Stromal cell of bone marrow (primary cell): Measurements from ENCODE around the gene FBXL17.

Experiments used
- DNase-seq: peaks from one replicate; pipeline ENCODE4 v3.0.0-alpha.2; 2012; ENCODE audit warnings: low read depth

Gene FBXL17

DNA sequence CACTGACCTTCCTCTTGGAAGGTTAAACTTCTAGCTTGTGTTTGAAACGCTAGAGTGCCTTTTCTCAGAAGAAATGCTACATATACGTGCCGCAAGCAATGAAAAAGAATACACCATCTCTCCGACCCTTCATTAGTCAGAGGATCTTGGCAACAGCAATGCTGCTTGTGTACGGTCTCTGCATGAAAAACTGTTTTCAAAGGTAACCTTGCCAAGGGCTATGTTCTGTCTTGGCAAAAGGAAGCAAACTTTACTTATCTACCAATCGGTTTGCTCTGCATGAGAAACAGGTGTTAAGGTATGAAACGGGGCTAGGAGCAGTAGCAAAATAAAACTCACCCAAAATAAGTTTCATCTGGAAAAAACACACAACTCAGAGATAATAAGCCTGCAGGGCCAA is 297.8 kb downstream of the FBXL17 start:
- no peak for DNase-seq

DNA sequence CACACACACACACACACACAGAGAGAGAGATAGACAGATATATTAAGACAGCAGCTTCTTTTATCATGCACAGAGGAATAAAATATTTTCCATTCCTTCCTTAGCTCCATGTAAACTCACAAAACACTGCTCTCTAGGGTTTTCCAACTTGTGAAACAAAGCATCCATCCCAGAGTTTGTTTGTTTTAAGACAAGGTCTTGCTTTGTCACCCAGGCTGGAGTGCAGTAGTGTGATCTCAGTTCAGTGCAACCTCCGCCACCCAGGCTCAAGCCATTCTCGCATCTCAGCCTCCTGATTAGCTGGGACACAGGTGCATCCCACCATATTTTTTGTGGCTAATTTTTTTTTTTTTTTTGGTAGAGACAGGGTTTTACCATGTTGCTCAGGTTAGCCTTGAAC is 298.7 kb downstream of the FBXL17 start:
- no peak for DNase-seq

DNA sequence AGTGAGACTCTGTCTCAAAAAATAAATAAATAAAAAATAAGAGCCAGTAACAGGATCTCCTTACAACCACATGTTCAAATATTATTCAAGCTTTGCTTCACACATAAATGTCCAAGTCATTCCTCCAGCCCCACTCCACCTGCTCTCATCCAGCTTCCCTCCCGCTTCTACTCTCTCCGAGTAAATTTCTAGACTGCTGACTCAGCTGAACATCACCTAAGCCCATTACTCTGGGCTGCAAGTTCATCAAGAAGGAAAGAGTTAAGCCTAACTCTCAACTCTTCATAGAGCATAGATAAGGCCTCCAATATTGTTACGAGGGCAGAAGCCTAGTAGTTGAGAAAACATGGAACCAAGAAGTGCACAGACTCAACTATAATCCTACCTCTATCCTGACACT is 300.2 kb downstream of the FBXL17 start:
- DNase-seq = no peak

DNA sequence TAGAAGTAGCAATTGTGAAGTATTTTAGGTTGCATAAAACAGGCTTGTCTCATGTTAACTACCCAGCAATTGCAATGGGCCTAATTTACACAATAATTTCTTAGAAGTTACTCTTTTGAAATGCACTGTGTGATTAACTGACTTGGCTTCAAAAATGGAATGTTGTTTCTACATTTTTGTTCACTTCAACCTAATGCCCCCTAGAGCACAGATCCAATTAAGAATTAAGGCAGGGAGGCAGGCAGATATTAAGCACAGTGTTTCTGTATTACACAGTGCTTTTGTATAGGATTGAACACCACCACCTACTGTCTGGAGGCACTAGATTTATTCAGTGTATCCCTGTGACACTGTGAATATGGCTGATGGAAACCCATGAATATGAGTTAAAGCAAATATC is 302.1 kb downstream of the FBXL17 start:
- DNase-seq = no peak

DNA sequence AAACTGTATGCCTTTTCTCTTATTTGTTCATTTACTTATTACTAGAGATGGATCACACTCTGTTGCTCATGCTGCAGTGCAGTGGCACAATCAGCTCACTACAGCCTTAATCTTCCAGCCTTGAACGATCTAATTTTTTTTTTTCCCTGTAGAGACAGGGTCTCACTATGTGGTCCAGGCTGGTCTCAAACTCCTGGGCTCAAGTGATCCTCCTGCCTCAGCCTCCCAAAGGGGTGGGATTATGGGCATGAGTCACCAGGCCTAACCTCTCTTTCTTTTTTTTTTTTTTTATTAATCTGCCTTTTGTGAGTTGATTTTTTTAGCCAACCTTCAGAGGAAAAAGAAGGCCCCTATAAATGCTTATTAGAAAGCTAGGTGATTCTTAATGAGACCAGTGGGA is 303.0 kb downstream of the FBXL17 start:
- no peak for DNase-seq

DNA sequence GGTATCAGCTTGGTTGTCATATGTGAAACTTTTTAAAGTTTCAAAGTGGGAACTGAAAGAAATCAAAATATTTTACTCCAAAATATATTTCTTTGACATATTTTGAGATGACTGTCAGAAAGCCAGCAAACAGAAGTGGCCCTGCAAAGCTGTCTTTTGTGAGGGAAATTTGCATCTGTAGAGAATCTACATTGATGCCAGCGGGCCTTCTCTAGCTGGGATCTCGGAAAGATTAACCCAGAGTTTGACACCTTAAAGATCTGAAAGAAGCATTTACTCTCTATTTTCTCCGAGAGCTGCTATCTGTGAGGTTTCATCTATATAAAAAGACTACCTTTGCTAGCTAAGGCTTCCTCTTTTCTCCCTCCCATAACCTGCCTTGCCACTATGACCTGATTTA is 303.6 kb downstream of the FBXL17 start:
- no peak for DNase-seq

DNA sequence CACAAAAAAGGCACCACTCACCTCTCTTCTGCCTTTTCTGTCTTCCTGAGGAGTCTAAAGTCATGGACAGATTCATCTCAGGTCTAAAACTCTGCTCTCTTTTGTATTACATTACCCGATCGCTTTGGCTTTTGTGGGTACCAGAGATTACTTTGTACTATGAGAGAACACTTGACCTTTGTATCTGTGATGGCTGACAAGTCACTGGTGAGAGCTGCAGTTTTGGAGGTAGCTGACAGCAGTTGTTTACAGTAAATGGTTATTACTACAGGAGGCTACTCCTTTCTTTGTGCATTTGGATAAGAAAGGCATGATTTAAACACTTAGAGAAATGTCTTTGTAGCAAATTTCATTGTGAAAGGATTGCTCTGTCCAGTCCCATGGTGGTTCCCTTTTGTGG is 307.3 kb downstream of the FBXL17 start:
- DNase-seq = no peak

DNA sequence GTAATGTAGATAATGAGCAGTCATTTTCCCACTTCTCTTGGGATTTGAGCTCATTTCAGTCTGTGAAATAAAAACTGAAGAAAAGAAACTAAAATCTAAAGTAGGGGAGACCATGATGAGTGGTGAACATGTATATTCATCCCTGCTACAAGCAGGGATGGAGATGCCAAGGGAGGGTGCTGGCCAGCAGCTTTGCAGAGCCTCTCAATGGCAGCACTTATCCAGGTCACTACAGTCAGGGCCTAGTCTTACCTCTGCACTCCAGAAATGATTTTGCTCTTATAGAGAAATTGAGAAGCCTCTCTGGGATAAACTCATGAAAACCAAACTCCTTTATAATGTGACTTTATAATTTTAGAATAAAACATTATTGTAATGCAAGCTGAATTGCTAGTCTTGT is 317.6 kb downstream of the FBXL17 start:
- no peak for DNase-seq

DNA sequence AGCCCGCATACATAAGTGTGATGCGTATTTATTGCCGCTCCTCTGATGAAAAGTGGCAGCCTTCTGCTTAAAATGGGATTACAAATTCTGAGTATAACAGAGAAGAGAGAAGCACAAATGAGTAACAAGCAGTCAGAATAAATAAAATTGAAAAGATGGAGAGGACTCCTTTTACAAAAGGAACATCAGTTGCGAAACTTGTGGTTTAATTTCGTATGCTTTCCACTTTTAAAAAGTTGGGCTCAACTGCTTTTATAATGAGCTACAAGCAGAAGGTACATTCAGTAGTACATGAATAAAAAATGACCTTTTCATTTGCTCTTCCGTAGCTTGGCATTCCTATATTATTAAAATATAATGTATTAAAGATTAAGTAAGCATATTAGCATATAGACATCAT is 320.0 kb downstream of the FBXL17 start:
- DNase-seq = peak; percentile 19

DNA sequence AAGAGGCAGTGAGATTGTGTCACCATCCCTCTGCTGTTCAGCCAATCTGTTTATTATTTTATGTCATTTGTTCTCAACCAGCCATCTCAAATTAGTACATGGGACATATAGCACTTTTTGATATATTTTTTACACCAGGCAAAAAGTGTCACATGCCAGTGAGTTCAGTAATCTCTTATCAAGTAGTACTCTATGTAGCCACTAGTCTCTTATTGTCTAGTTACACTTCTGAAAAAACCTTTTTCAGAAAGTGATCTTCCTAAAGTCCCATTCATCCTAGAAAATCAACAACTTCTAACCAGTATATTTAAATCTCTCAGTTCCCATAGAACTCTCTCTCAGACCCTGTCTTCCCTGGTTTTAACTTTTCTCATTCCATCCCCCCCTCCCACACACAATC is 321.6 kb downstream of the FBXL17 start:
- no peak for DNase-seq

DNA sequence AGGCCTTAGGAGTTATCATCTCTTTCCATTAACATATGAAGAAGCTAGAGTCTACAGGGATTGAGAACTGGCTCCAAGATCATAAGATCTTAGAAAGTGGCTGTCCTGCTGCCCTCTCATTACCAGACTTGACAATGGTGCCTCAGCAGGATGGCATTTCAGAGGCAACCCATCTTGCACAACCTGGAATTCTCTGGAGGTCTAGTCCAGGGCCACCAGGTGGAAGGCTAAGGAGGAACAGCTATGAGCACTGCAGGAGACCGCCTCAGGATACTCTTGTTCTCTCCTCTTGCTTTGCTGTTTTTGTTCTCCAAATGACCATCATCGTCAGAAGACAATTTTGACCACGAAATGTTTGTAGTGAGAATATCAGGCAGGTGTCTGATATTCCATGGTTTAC is 322.6 kb downstream of the FBXL17 start:
- no peak for DNase-seq

DNA sequence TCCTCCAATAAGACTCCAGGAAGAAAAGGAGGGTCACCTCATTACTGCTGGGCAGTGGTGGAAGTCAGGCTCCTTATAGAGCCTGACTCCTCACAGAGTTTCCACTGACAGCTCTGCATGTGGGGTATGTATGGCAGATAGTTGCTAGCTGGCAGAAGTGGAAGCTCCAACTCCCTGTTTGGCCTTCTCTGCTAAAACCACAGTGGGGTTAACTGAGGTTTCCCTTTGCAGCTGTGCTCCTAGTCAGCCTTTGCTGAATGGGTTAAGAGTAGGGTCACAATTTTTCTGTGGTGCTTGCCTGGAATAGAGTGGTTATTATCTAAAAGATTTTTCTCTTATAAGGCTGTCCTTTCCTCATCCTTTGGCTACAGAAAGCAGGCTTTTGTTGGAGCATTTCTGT is 327.5 kb downstream of the FBXL17 start:
- DNase-seq = no peak

DNA sequence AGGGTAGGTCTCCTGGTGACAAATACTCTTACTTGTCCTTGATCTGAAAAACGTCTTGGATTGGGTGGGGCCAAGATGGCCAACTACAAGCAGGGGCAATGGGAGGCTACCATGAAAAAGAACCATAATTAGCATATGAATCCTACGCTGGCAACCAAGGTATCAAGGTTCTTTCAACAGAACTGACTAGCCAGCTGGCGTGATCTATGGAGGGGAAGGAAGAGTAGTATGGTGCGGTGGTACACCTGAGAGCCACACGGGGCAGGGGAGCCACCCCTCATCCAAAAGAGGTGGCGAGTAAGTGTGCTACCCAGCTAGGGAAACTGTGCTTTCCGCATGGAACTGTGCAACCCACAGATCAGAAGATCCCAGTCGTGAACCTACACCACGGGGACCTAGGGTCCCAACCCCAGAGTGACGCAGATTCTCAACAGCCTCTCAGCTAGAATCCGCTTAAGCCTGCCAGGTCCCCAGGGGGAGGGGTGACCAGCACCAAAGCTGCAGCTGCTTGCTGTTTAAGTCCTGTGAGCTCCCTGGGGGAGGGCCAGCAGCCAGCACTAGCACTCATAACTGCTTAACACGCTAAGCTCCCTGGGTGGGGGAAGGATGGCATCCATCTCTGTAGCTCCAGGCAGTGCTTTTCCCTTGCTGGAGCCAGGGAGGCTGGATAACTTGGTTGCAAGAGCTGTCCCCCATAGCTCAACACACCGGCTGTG is 334.8 kb downstream of the FBXL17 start:
- DNase-seq = no peak

DNA sequence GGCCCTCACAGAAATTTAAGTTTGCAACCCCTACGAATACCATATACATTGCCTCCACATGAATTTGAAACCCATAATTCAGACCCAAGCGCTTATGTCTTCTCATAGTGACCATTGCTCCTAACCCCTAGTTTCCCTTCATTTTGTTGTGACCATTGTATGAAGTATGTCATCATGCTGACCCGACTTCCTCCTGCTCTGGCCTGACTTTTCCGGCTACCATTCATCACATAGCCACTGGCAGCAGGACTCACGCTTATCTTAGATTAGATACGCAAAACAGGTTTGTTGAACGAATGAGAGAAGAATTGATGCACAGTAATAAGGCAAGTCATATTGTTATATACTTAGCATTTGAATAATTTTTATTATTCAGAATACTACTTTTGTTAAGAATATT is 345.4 kb downstream of the FBXL17 start:
- DNase-seq = no peak

DNA sequence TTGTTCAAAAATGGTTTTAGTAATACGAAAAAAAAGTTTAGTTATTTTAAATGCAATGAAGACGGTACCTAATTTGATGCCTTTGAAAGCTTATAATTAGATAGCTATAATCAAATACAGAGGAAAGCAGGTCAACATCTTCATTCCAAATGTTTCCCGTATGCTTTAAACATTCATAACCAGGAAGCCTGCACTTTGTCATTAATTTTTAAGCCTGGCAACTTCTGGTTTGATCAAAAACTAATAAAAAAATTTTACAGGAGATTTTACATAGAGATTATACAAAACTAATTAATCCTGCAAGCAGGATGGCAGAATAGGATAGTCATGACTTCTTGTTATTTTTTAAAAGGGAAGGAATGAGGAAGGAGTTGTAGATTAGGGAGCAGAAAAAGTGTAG is 353.0 kb downstream of the FBXL17 start:
- DNase-seq = no peak

DNA sequence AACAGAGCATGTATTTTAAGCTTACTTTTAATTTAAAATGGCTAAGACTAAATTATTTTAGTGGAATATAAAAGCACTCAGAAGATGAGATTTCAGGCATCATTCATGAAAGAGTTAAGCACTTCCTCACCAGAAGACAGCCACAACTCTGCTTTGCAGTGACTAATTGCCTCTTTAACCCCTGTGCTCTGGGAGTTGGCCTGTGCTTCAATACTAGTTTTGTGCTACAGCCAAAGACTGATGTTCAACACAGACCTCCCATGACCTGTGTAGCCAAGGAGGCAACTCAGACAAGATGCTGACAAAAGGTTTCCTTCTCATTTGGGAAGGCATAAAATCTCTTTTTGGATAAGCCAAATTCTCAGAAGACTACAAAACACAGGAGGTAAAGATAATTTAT is 353.5 kb downstream of the FBXL17 start:
- DNase-seq = peak; percentile 49

DNA sequence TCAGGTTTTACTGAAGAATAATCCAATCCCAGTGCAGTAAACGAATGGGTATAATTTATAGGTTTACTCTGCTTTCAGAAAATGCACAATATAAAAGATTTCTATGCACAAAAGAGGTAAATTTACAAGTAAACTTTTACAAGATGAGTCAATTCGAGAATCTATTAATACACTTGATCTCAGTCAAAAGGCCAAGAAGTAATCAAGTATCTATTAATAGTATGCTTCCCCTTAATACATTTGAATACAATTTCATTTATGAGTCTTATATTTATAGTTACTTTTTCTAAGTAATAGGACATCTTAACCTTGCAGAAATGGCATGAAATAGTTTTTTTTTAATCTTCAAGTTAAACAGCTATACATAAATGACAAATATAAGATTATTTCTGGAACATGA is 355.9 kb downstream of the FBXL17 start:
- DNase-seq = no peak

DNA sequence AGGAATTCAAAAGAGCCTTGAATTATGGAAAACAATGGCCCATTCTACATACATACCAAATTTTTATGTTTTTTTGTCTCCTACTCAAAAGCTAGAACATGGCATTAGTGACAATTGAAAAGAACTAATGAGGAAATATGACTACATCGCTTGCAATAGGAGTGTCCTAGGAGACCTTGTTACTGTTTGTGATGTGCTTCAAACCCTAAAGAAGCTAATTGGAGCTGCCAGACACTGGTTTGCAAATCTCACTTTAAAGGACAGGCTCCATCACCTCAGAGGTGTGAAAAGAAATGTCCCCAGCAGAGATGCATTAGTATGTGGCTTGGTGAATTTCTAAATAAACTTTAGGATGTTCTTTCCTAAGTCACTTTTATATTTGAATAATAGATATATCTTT is 356.9 kb downstream of the FBXL17 start:
- no peak for DNase-seq

DNA sequence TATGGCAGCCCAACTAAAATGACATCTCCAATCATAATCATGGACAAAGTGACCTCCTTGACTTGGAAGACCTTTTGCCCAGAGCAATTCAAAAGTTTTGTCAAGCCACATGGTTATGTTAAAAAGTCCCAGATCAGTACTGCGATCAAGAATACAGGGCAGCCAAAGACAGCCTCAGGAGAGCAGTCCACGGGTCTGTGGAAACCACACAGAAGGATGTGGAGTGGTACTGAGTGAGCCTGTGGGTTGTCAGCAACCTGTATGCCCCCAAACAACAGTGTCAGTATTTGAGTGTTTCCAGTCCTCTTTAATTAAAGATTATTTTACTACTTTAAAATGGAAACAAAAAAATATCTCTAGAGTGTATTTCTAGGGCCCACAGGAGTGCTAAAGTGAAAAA is 365.8 kb downstream of the FBXL17 start:
- DNase-seq = no peak

DNA sequence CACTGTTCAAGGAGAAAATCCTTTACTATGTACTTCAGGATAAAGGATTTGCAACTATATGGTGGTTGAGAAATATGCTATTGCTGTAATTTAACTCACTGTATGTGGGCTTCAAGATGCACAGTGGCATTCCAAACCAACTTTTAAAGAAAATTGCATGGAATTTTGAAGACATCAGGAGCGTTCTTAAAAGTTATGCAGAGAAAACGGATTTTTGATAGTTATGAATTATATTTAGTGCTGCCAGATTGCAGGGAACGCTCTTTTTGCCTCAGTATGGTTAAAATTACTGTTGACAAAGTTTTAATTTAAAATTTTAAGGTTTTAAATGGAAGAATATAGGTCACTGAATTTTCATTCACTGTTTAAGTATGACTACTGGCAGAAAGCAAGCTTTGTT is 375.1 kb downstream of the FBXL17 start:
- DNase-seq = no peak

DNA sequence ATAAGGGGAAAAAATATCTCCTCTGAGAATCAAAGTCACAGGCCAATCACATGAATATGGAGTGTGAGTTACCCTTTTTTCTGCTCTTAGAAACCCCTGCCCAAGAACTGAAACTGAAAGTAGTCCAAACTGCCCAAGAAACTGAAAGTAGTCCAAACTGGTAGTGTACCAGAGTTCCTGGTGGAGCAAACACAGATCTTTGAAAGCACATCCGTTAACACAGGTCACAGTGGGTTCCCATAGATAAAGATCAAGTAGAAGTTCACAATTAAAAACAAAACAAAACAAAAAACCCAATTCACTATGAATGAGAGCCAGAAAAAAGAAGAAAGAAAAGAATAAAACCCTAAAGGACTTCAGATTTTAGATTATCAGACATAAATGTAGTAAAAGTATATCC is 378.7 kb downstream of the FBXL17 start:
- DNase-seq = peak; percentile 39

DNA sequence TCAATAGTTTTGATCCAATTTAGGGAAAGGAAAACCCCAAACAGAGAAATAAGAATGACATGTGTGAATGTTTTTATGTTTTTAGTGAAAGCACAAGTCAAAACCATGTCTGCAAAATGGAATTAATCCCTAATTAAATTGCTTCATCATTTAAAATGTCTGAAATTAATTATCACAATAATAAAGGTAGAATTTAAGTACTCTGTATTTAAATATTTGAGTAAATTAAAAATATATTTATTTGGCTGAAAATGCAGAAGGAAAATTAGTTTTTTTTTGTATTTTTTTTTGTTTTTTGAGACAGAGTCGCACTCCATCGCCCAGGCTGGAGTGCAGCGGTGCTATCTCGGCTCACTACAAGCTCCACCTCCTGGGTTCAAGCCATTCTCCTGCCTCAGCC is 380.7 kb downstream of the FBXL17 start:
- DNase-seq = no peak

DNA sequence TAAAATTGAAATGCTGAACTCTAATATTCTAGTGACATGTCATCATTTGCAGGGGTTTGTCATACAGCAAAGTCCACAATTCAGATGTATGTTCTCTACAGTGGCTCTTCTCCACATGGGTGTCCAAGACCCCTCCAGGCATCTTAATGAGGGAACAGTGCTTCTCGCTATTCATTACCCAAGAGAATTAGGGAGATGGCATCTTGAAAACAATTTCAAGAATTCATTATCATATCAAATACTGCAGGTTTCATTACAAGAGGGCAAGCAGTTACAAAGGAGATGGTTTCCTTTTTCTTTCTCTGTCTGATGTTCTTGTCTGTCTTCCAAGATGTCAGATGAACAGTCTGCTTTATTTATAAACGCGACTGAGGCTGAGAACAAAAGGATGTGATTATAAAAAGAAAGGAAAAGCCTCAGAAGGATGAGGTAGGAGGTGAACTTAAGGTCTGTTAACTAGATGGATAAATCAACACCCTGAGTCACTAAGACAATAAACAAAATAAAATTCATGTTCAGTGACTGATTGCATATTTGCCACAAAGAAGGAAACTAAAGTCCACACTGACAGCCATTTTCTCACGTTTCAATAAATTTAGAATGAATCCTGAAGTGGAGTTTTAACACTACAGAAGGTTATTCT is 384.4 kb downstream of the FBXL17 start:
- no peak for DNase-seq

DNA sequence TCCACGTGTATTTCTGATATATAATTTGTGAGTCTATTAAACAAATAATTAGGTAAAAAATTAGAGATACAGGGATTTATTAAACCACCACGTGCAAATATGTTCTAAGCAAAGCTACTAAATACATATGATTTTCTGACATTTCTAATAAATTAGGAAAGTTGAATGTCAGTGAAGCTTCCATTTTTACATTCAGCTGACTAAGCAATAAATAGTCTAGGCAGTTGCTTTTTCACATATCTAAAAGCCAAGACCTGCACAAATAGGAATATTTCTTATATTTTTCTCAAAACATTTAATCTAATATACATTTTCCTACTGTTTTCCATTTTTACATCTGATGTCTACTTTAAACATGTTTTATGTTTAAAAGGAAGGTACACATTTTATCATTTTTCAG is 388.6 kb downstream of the FBXL17 start:
- no peak for DNase-seq
